ENCODE data around the gene SNAP29.

SNAP29 gene

DNA sequence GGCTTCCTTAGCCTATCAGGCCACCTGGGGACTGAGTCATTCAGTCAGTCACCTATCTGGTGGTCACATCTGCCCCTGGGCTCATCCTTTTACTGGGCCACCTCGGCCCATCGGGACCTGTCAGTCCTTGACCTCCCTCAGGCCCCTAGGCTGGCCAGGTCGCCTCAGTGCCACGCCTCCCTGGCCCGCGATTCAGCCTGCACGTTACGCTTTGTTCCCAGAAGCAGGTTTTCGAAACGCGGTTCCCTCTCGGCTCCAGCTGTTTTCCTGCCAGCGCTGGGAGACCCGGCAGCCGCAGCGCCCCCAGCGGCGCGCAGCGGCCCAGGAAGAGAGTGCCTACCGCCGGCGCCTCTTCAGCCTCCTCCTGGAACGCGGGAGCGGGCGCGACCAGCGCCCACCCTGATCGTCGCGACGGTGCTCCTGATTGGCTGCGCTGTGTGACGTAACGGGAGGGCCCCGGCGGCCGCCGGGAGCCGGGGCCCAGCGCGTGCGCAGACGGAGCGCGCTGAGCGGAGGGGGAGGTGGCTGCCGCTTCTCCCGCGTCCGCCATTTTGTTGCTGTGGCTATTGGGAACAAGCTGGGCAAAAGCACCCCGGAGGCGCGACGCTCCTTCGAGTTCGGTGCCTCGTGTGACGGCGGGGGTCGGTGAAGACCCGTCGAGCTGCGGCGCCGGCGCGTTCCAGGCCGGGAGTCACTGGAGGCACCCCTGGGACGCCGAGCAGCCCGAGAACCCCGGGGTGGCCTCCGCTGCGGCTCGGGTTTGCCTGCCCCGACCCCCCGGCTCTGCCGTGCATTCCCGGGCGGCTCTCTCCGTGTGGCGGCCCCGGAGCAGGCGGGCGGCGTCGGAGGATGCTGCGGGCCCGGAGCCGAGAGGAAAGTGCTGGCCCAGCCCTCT lies 58.4 kb downstream of the SNAP29 start, which contains the start of gene CRKL (continued):
- TF ChIP-seq REST (tag by site-specific recombination; IDR thresholded peaks at IDR 0.05) (0 out of 2 replicates have a peak, but pooled peaks have one; percentile 12), ZIC2 (tag by site-specific recombination; IDR thresholded peaks at IDR 0.05) (peak; percentile 62; the same call in 1 of the 2 replicates), KLF10 (tag by site-specific recombination; IDR thresholded peaks at IDR 0.05) (peak; percentile 93), ZBTB44 (tag by site-specific recombination; IDR thresholded peaks at IDR 0.05) (peak; percentile 74), ZNF776 (tag by site-specific recombination; IDR thresholded peaks at IDR 0.05; ENCODE audit: borderline replicate concordance) (no peak), ZNF626 (tag by site-specific recombination; IDR thresholded peaks at IDR 0.05) (no peak), ZNF404 (tag by site-specific recombination; IDR thresholded peaks at IDR 0.05) (no peak), GLIS2 (tag by site-specific recombination; IDR thresholded peaks at IDR 0.05) (peak; percentile 92), ZNF629 (tag by site-specific recombination; IDR thresholded peaks at IDR 0.05) (peak; percentile 94), HOXA7 (CRISPR knock-in tag; IDR thresholded peaks at IDR 0.05; ENCODE audit: borderline replicate concordance) (no peak), TRIM28 (IDR thresholded peaks at IDR 0.05; ENCODE audit: borderline replicate concordance, low read length) (peak; percentile 17; the same call in 1 of the 2 replicates), ZSCAN30 (tag by site-specific recombination; IDR thresholded peaks at IDR 0.05) (peak; percentile 80; the same call in 1 of the 2 replicates), ZFP69B (tag by site-specific recombination; IDR thresholded peaks at IDR 0.05) (peak; percentile 50; the same call in 1 of the 2 replicates), ZBTB17 (tag by site-specific recombination; IDR thresholded peaks at IDR 0.05) (peak; percentile 92), ZBTB21 (tag by site-specific recombination; IDR thresholded peaks at IDR 0.05) (peak; percentile 54; the same call in 1 of the 2 replicates), SP7 (tag by site-specific recombination; IDR thresholded peaks at IDR 0.05) (peak; percentile 71; the same call in 1 of the 2 replicates), KLF16 (tag by site-specific recombination; IDR thresholded peaks at IDR 0.05) (peak; percentile 30), ZNF184 (tag by site-specific recombination; IDR thresholded peaks at IDR 0.05) (0 out of 2 replicates have a peak, but pooled peaks have one; percentile 57), ZEB2 (tag by site-specific recombination; IDR thresholded peaks at IDR 0.05) (peak; percentile 82), IKZF3 (tag by site-specific recombination; IDR thresholded peaks at IDR 0.05) (peak; percentile 100), SCRT2 (tag by site-specific recombination; IDR thresholded peaks at IDR 0.05) (no peak), OSR2 (tag by site-specific recombination; IDR thresholded peaks at IDR 0.05) (peak; percentile 53; the same call in 1 of the 2 replicates), KLF8 (tag by site-specific recombination; IDR thresholded peaks at IDR 0.05) (peak; percentile 51), KLF17 (tag by site-specific recombination; IDR thresholded peaks at IDR 0.05) (peak; percentile 46; the same call in 1 of the 2 replicates), ZNF354C (tag by site-specific recombination; IDR thresholded peaks at IDR 0.05; ENCODE audit: borderline replicate concordance, low read depth) (no peak), ZNF366 (tag by site-specific recombination; conservative IDR thresholded peaks at IDR 0.05) (peak; percentile 1; the same call in 1 of the 2 replicates)
- TF ChIP-seq, protein P1, sequence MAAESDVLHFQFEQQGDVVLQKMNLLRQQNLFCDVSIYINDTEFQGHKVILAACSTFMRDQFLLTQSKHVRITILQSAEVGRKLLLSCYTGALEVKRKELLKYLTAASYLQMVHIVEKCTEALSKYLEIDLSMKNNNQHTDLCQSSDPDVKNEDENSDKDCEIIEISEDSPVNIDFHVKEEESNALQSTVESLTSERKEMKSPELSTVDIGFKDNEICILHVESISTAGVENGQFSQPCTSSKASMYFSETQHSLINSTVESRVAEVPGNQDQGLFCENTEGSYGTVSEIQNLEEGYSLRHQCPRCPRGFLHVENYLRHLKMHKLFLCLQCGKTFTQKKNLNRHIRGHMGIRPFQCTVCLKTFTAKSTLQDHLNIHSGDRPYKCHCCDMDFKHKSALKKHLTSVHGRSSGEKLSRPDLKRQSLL (tag by site-specific recombination; IDR thresholded peaks at IDR 0.05), result no peak
- TF ChIP-seq, protein P2, sequence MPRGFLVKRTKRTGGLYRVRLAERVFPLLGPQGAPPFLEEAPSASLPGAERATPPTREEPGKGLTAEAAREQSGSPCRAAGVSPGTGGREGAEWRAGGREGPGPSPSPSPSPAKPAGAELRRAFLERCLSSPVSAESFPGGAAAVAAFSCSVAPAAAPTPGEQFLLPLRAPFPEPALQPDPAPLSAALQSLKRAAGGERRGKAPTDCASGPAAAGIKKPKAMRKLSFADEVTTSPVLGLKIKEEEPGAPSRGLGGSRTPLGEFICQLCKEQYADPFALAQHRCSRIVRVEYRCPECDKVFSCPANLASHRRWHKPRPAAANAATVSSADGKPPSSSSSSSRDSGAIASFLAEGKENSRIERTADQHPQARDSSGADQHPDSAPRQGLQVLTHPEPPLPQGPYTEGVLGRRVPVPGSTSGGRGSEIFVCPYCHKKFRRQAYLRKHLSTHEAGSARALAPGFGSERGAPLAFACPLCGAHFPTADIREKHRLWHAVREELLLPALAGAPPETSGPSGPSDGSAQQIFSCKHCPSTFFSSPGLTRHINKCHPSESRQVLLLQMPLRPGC (tag by site-specific recombination; IDR thresholded peaks at IDR 0.05), result 0 out of 2 replicates have a peak, but pooled peaks have one; percentile 47
